Naive thymus-derived CD8-positive, alpha-beta T cell (primary cell): ENCODE data around the gene UNC5C. TPM values are rescaled to one million over a fixed set of nuclear protein-coding genes. Genes with fewer than 3 reads are reported as not detected.

Experiments used
- ATAC-seq, 2 donors: fragments of 150-1000 bp; cut with Tn5 transposase in 1 of 2; sonication (Bioruptor Pico), chemical (Tn5 transposase) in 1 of 2; 1 replicate in 1 of 2; 2 replicates in 1 of 2; pipeline ENCODE4 v1.10.0; 2021; ENCODE audit warnings: mild to moderate bottlenecking in 2 of 2, moderate library complexity in 2 of 2
- POLR2A ChIA-PET: fragments of 350-600 bp; sonication (Branson Sonifier 250); formaldehyde crosslinking; loops from one replicate; lab custom pipeline; 2021; ENCODE audit warnings: antibody characterized with exemption; lab: Charles Lee
- DNase-seq, 10 donors: peaks; one replicate each; pipeline versions ENCODE4 v3.0.0 to v3.0.0-alpha.2; 2020 to 2022
- H3K27ac Mint-ChIP-seq, 10 donors: one replicate each; pipeline ENCODE4 v1.8.0; 2020 to 2022; ENCODE audit warnings: mild to moderate bottlenecking in 10 of 10, mixed read lengths in 10 of 10, moderate library complexity in 4 of 10, inconsistent platforms in 1 of 10
- H3K27me3 Mint-ChIP-seq, 5 donors: one replicate each; pipeline ENCODE4 v1.8.0; 2021 to 2022; ENCODE audit warnings: mixed read lengths in 5 of 5
- H3K36me3 Mint-ChIP-seq, 3 donors: one replicate each; pipeline ENCODE4 v1.8.0; 2020 to 2022; ENCODE audit warnings: mixed read lengths in 3 of 3, mild to moderate bottlenecking in 2 of 3, inconsistent platforms in 1 of 3
- H3K4me1 Mint-ChIP-seq, 4 donors: one replicate each; pipeline ENCODE4 v1.8.0; 2021 to 2022; ENCODE audit warnings: mixed read lengths in 4 of 4
- H3K4me3 Mint-ChIP-seq, 10 donors: one replicate each; pipeline ENCODE4 v1.8.0; 2020 to 2022; ENCODE audit warnings: mild to moderate bottlenecking in 10 of 10, mixed read lengths in 10 of 10, moderate library complexity in 6 of 10, inconsistent platforms in 1 of 10
- H3K9me3 Mint-ChIP-seq, 9 donors: one replicate each; pipeline ENCODE4 v1.8.0; 2020 to 2022; ENCODE audit warnings: mixed read lengths in 9 of 9, mild to moderate bottlenecking in 3 of 9, inconsistent platforms in 1 of 9, moderate library complexity in 1 of 9
- polyA plus RNA-seq, 3 donors: library from polyadenylated mRNA; unstranded; fragments of 300-500 nt; fragmentation: Illumina TruSeq; gene quantifications; one replicate each; pipeline ENCODE4 v1.2.3, GENCODE V29; 2021
- total RNA-seq, 8 experiments: library from RNA in 2 of 8; stranded (reverse) in 2 of 8; gene quantifications; one replicate each; pipeline ENCODE4 v1.2.3 and lab custom pipeline; 2021 to 2026

UNC5C gene
- total and polyA plus RNA-seq, 5 experiments from 2014 or later, result not detected

DNA sequence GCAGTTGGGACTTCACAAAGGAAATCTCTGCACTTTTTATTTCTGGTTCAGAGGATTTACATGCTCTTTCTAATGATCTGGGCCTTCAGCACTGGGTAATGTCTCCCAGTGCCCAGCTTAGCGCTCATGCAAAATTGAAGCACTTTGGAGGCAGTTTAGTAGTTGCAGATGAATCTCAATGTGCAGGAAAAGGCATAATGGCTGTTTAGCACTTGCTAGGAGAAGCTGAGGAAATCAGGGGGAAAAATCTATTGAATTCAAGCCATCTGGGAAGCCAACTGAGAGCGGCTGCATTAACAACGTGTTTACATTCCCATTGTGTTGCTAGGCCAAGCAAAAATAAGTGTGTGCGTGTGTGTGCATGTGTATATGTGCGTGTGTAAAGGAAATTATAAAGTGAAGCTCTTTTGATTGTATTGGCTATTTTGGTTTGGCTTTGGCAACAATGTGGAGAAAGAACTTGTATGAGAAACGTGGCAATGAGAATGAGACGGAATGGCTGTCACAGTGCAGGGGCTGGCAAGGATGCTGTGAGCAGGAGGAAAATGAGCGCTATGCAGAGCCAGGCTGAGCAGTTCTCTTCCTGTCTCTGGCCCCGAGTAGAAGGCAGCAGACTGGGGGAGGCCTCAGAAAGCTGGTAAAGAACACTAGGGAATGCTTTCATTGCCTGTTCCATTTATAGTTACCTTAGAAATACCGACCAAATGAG is 231.5 kb downstream of the UNC5C start:
- no peaks in the 10 kb centered on the region for H3K36me3 Mint-ChIP-seq
- no peaks in the 10 kb centered on the region for H3K4me1 Mint-ChIP-seq
- H3K9me3 Mint-ChIP-seq, result no peaks in the 10 kb centered on the region
- ATAC-seq (no peak), DNase-seq (no peak)
- POLR2A ChIA-PET, result no interaction called here
- H3K27ac Mint-ChIP-seq, result no peak overlapping the region
- no peak overlapping the region for H3K4me3 Mint-ChIP-seq
- no peaks in the 10 kb centered on the region for H3K27me3 Mint-ChIP-seq

GRCh38 chr4:95314573-95314972 is 234.2 kb downstream of the UNC5C start:
- no peaks in the 10 kb centered on the region for H3K4me1 Mint-ChIP-seq
- H3K36me3 Mint-ChIP-seq, result no peaks in the 10 kb centered on the region
- H3K9me3 Mint-ChIP-seq, result no peaks in the 10 kb centered on the region
- DNase-seq (no peak), ATAC-seq (no peak)
- no peak overlapping the region for H3K27ac Mint-ChIP-seq
- no peaks in the 10 kb centered on the region for H3K27me3 Mint-ChIP-seq
- POLR2A ChIA-PET, result no interaction called here
- no peak overlapping the region for H3K4me3 Mint-ChIP-seq

DNA sequence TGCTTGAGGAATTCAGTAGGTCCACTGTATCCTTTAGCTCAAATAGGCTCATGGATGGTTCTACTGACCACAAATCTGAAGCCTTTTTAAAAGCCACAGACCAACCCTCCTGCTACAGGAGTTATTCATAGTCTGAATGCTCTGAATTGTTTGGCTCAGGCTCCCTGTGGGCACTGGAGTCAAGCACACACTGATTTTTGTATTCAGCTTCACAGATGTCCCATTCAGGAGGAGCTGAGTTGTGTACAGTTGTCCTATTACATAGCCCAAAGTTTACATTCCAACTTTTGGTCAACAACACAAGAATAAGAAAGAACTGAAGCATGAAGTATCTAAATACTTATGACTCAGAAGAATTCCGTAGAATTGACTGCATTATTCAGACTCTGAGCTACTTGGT is 243.9 kb downstream of the UNC5C start:
- H3K27ac Mint-ChIP-seq, result no peak overlapping the region
- H3K9me3 Mint-ChIP-seq, result peaks cover 0 to 4% (median under 1%) of the 10 kb centered on the region in 9 donors
- POLR2A ChIA-PET, result no interaction called here
- no peaks in the 10 kb centered on the region for H3K4me1 Mint-ChIP-seq
- no peak for DNase-seq
- ATAC-seq, result no peak
- H3K4me3 Mint-ChIP-seq, result no peak overlapping the region
- no peaks in the 10 kb centered on the region for H3K27me3 Mint-ChIP-seq
- peaks cover 0 to 6% (median 1%) of the 10 kb centered on the region in 3 donors for H3K36me3 Mint-ChIP-seq

DNA sequence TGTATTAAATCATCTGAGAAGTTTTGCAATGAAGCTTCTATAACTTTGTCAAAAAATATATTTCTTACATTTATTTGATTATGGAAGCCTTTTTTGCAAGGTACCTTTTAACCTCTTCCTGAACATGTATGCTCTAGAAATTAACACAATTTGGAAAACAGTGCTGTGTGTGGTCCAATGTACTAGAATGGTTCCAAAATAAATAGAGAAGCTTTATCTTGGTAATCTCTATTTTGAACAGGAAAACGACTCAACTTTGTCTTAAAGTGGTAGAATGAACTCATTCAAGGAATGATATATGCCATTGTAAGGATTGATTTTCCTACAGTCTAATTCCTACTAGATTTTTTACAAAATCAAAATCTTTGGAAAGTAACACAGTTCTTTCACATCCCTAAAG is 248.5 kb downstream of the UNC5C start:
- no peak for DNase-seq
- peaks cover 0 to 26% (median 7%) of the 10 kb centered on the region in 9 donors for H3K9me3 Mint-ChIP-seq
- H3K27me3 Mint-ChIP-seq, result no peaks in the 10 kb centered on the region
- peaks cover 0 to 2% (median 0%) of the 10 kb centered on the region in 4 donors for H3K4me1 Mint-ChIP-seq
- no peak overlapping the region for H3K27ac Mint-ChIP-seq
- no peak for ATAC-seq
- no peak overlapping the region for H3K4me3 Mint-ChIP-seq
- POLR2A ChIA-PET, result no interaction called here
- H3K36me3 Mint-ChIP-seq, result peaks cover 0 to 21% (median 1%) of the 10 kb centered on the region in 3 donors

DNA sequence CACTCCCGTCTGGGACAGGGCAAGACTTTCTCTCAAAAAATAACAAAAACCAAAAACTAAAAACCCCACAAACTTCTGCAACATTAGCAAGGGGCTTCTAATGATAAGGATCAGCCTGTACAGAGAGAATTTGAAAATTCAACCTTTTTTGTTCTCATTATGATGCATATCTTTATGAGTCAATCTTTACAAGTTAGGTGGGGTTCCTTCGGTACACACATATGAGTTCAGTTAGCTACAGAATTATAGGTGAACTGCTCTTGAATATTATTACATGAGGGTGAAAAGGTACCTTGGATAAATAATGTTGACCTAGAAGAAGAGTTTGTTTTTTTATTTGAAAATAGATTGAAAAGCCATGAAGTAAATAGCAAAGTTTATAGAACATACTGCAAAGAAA is 252.7 kb downstream of the UNC5C start:
- Mint-ChIP-seq H3K4me1 (peaks cover 11 to 24% (median 20%) of the 10 kb centered on the region in 4 donors), H3K4me3 (no peak overlapping the region), H3K9me3 (peaks cover 0 to 23% (median 7%) of the 10 kb centered on the region in 9 donors), H3K27me3 (no peaks in the 10 kb centered on the region), H3K36me3 (peaks cover 0 to 15% (median 1%) of the 10 kb centered on the region in 3 donors), H3K27ac (no peak overlapping the region)
- DNase-seq, result no peak
- no peak for ATAC-seq
- POLR2A ChIA-PET, result no interaction called here

DNA sequence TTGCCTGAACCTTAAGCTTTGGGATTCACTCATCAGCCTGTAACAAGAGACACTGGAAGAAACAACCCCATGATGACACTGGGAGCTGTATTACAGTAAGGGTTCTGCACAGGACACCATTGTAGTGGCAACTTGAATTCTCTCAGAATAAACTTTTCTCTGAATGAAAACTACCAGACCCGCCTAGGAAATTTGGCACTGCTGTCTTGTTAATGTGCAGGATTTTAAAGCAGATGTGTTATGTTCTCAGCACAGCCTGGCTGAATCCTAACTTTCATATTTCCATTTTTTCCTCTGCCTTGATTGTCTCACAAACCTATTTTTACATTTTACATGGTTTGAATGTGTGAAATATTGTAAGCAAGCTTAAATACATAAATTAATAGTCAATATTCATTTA is 253.6 kb downstream of the UNC5C start:
- no peak for DNase-seq
- H3K4me1 Mint-ChIP-seq, result peaks cover 14 to 32% (median 28%) of the 10 kb centered on the region in 4 donors
- H3K36me3 Mint-ChIP-seq, result peaks cover 0 to 15% (median 0%) of the 10 kb centered on the region in 3 donors
- POLR2A ChIA-PET, result no interaction called here
- ATAC-seq, result no peak
- H3K4me3 Mint-ChIP-seq, result no peak overlapping the region
- H3K27ac Mint-ChIP-seq, result no peak overlapping the region
- H3K27me3 Mint-ChIP-seq, result no peaks in the 10 kb centered on the region
- H3K9me3 Mint-ChIP-seq, result peaks cover 0 to 23% (median 6%) of the 10 kb centered on the region in 9 donors

GRCh38 chr4:95294321-95294720 is 254.5 kb downstream of the UNC5C start:
- POLR2A ChIA-PET, result no interaction called here
- Mint-ChIP-seq H3K9me3 (peaks cover 0 to 17% (median 3%) of the 10 kb centered on the region in 9 donors), H3K4me1 (peaks cover 14 to 34% (median 29%) of the 10 kb centered on the region in 4 donors), H3K27ac (peak overlapping the region in 3 of 10 donors; percentile 8 to 23 (median 17)), H3K27me3 (no peaks in the 10 kb centered on the region), H3K36me3 (peaks cover 0 to 9% (median 0%) of the 10 kb centered on the region in 3 donors), H3K4me3 (no peak overlapping the region)
- no peak for DNase-seq
- no peak for ATAC-seq

- Mint-ChIP-seq H3K4me1 (peaks cover 12 to 41% (median 34%) of the 10 kb centered on the region in 4 donors), H3K4me3 (peak overlapping the region in 7 of 10 donors; percentile 8 to 61 (median 30)), H3K36me3 (no peaks in the 10 kb centered on the region), H3K27ac (peak overlapping the region in 5 of 10 donors; percentile 0 to 56 (median 12)), H3K9me3 (peaks cover 0 to 9% (median 0%) of the 10 kb centered on the region in 9 donors), H3K27me3 (no peaks in the 10 kb centered on the region)
- POLR2A ChIA-PET, result interaction anchor here (0.6 to 1.4 kb wide), 3 partner anchors 45 to 1242 kb away, joined by 3 to 4 read pairs (median 3); no protein-coding TSS in a partner anchor
- DNase-seq (peak in 3 of 10 donors; percentile 11 to 51 (median 48)), ATAC-seq (peak; percentile 86 to 90)
Measured at GRCh38 chr4:95293014-95293413, 255.8 kb downstream of the UNC5C start.

- Mint-ChIP-seq H3K9me3 (no peaks in the 10 kb centered on the region), H3K4me1 (peaks cover 12 to 41% (median 34%) of the 10 kb centered on the region in 4 donors), H3K36me3 (no peaks in the 10 kb centered on the region), H3K27ac (peak overlapping the region in 9 of 10 donors; percentile 3 to 61 (median 35)), H3K27me3 (no peaks in the 10 kb centered on the region), H3K4me3 (peak overlapping the region in 7 of 10 donors; percentile 4 to 44 (median 31))
- DNase-seq, result peak in 1 of 10 donors; percentile 4
- POLR2A ChIA-PET, result interaction anchor here (1.0 kb wide), 1 partner anchor 22 kb away, joined by 5 read pairs; no protein-coding TSS in a partner anchor
- peak in 1 of 2 donors; percentile 30 for ATAC-seq
Measured at GRCh38 chr4:95290702-95291101, 258.1 kb downstream of the UNC5C start.

DNA sequence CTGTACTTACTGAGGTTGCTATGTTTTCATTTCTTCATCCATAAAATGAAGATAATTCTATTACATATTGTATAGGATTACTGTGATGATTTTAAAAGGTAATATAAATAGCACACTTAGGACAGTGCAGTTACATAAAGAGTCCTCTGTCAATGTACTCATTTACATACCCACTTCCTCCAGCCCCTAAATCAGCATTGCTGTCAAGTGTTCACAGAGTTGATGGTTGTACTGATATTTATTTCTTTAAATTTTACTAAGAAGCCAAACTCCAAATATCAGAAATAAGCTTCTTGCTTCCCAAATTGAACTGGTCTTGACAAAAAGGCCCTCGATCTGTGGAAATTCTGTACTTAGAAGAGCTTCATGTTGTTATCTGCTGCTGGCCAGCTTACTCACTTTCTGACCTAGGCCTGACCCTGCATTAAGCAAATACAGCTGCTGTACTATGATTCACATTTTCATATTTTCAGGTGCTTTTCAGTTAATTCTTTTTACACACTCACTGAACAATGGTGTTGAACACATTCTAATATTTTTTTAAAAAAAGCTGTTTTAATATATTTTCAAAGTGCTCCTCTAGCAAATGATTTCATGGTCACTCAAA is 259.6 kb downstream of the UNC5C start:
- no peaks in the 10 kb centered on the region for H3K27me3 Mint-ChIP-seq
- no peaks in the 10 kb centered on the region for H3K36me3 Mint-ChIP-seq
- peak overlapping the region in 2 of 10 donors; percentile 4 to 64 for H3K27ac Mint-ChIP-seq
- H3K9me3 Mint-ChIP-seq, result no peaks in the 10 kb centered on the region
- ATAC-seq, result peak in 1 of 2 donors; percentile 55
- peaks cover 10 to 37% (median 32%) of the 10 kb centered on the region in 4 donors for H3K4me1 Mint-ChIP-seq
- no peak overlapping the region for H3K4me3 Mint-ChIP-seq
- no peak for DNase-seq
- POLR2A ChIA-PET, result no interaction called here

GRCh38 chr4:95288552-95288951 is 260.2 kb downstream of the UNC5C start:
- no peaks in the 10 kb centered on the region for H3K9me3 Mint-ChIP-seq
- POLR2A ChIA-PET, result no interaction called here
- ATAC-seq (no peak), DNase-seq (no peak)
- no peaks in the 10 kb centered on the region for H3K36me3 Mint-ChIP-seq
- H3K4me1 Mint-ChIP-seq, result peaks cover 8 to 32% (median 27%) of the 10 kb centered on the region in 4 donors
- peak overlapping the region in 1 of 10 donors; percentile 64 for H3K27ac Mint-ChIP-seq
- no peak overlapping the region for H3K4me3 Mint-ChIP-seq
- no peaks in the 10 kb centered on the region for H3K27me3 Mint-ChIP-seq

DNA sequence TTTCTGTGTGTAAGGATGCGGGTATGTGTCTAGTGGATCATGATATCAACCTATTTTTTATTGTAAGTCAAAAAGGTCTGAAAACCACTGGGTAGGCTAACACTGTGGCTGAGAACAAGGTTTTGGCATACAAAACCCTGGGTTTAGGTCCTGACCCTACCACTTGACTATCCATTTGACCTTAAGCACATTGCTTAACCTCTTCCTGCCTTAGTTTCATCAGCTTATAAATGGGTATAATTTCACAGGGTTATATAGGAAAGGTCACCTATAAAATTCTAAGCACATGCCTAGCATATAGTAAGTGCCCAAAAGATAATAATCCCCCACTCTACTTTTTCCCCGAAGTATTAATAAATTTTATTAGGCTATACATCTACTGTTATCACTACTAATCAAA is 263.0 kb downstream of the UNC5C start:
- peaks cover 5 to 19% (median 12%) of the 10 kb centered on the region in 9 donors for H3K9me3 Mint-ChIP-seq
- POLR2A ChIA-PET, result no interaction called here

GRCh38 chr4:95284655-95285054 is 264.1 kb downstream of the UNC5C start:
- POLR2A ChIA-PET, result no interaction called here
- DNase-seq, result no peak

More for the DNA sequence above, 263.0 kb downstream of the UNC5C start:
- no peak overlapping the region for H3K27ac Mint-ChIP-seq
- ATAC-seq (no peak), DNase-seq (no peak)
- H3K36me3 Mint-ChIP-seq, result peaks cover 0 to 13% (median under 1%) of the 10 kb centered on the region in 3 donors
- no peak overlapping the region for H3K4me3 Mint-ChIP-seq
- H3K27me3 Mint-ChIP-seq, result no peaks in the 10 kb centered on the region
- H3K4me1 Mint-ChIP-seq, result peaks cover 6 to 15% (median 12%) of the 10 kb centered on the region in 4 donors

More at GRCh38 chr4:95284655-95285054, 264.1 kb downstream of the UNC5C start:
- Mint-ChIP-seq H3K36me3 (peaks cover 0 to 14% (median 2%) of the 10 kb centered on the region in 3 donors), H3K4me1 (peaks cover 3 to 9% (median 6%) of the 10 kb centered on the region in 4 donors), H3K27me3 (no peaks in the 10 kb centered on the region), H3K4me3 (no peak overlapping the region), H3K27ac (no peak overlapping the region), H3K9me3 (peaks cover 5 to 22% (median 14%) of the 10 kb centered on the region in 9 donors)
- ATAC-seq, result no peak
